CD14-positive monocyte (primary cell): ENCODE results near the gene IDH2. TPM values are rescaled to one million over a fixed set of nuclear protein-coding genes. Genes with fewer than 3 reads are reported as not detected.

Experiments
- DNase-seq, 3 donors: peaks; one replicate each; pipeline ENCODE4 v3.0.0-alpha.2; 2011 to 2022
- H2AFZ ChIP-seq: 2 replicates; pipeline ENCODE4 v1.6.0; 2012; ENCODE audit warnings: mild to moderate bottlenecking, low read depth, low read length, inconsistent platforms; ENCODE audit not compliant: insufficient read depth, poor library complexity, severe bottlenecking
- H3K27ac ChIP-seq, 2 donors: 1 replicate in 1 of 2; 2 replicates in 1 of 2; pipeline ENCODE4 v1.5.1; 2012 to 2013; ENCODE audit warnings: low read length in 2 of 2, control low read depth in 1 of 2, inconsistent platforms in 1 of 2, low read depth in 1 of 2, mild to moderate bottlenecking in 1 of 2
- H3K27me3 ChIP-seq, 2 donors: one replicate each; pipeline versions ENCODE4 v1.6.0 to v1.6.1; 2011 to 2013; ENCODE audit warnings: low read length in 2 of 2; ENCODE audit not compliant: control insufficient read depth in 2 of 2, insufficient read depth in 2 of 2
- H3K36me3 ChIP-seq, 2 donors: replicated peaks in 1 of 2; 1 replicate in 1 of 2; 2 replicates in 1 of 2; pipeline versions ENCODE4 v1.5.1 to v1.6.1; 2012 to 2013; ENCODE audit warnings: low read length in 2 of 2, control low read depth in 1 of 2, inconsistent platforms in 1 of 2, mild to moderate bottlenecking in 1 of 2; ENCODE audit not compliant: insufficient read depth in 2 of 2, control insufficient read depth in 1 of 2
- H3K4me1 ChIP-seq, 2 donors: 1 replicate in 1 of 2; 2 replicates in 1 of 2; pipeline versions ENCODE4 v1.5.1 to v1.6.1; 2012 to 2013; ENCODE audit warnings: low read length in 2 of 2, control low read depth in 1 of 2, inconsistent platforms in 1 of 2, mild to moderate bottlenecking in 1 of 2, moderate library complexity in 1 of 2; ENCODE audit not compliant: insufficient read depth in 2 of 2, control insufficient read depth in 1 of 2
- H3K4me2 ChIP-seq: replicated peaks from 2 replicates; pipeline ENCODE3; 2012; ENCODE audit warnings: low read length, moderate library complexity, mild to moderate bottlenecking; ENCODE audit not compliant: poor library complexity, severe bottlenecking; ENCODE audit errors: extremely low read depth
- H3K4me3 ChIP-seq, 3 experiments: fragments of 200-600 bp in 1 of 3; sonication (generic) in 1 of 3; replicated peaks in 1 of 3; 1 replicate in 2 of 3; 2 replicates in 1 of 3; pipeline ENCODE4 v1.5.1; 2011 to 2013; ENCODE audit warnings: low read length in 3 of 3, mild to moderate bottlenecking in 3 of 3, control low read depth in 2 of 3, low read depth in 2 of 3, inconsistent platforms in 1 of 3, moderate library complexity in 1 of 3
- H3K79me2 ChIP-seq: 2 replicates; pipeline ENCODE4 v1.6.0; 2012; ENCODE audit warnings: mild to moderate bottlenecking, control low read depth, inconsistent platforms, low read length, moderate library complexity; ENCODE audit not compliant: insufficient read depth
- H3K9ac ChIP-seq: 2 replicates; pipeline ENCODE4 v1.6.0; 2017; ENCODE audit warnings: low read length, mild to moderate bottlenecking; ENCODE audit not compliant: insufficient read depth, poor library complexity, severe bottlenecking
- H3K9me3 ChIP-seq, 2 donors: replicated peaks in 1 of 2; 1 replicate in 1 of 2; 2 replicates in 1 of 2; pipeline versions ENCODE4 v1.5.1 to v1.6.1; 2012 to 2013; ENCODE audit warnings: low read length in 2 of 2, control low read depth in 1 of 2; ENCODE audit not compliant: control insufficient read depth in 1 of 2, insufficient read depth in 1 of 2
- H4K20me1 ChIP-seq: 2 replicates; pipeline ENCODE4 v1.6.0; 2012; ENCODE audit warnings: mild to moderate bottlenecking, low read length, control low read depth, moderate library complexity; ENCODE audit not compliant: insufficient read depth
- H3K27ac Mint-ChIP-seq, 7 donors: one replicate each; pipeline ENCODE4 v1.8.0; 2020; ENCODE audit warnings: mild to moderate bottlenecking in 7 of 7, mixed read lengths in 7 of 7, moderate library complexity in 6 of 7, inconsistent platforms in 2 of 7
- H3K27me3 Mint-ChIP-seq, 3 donors: one replicate each; pipeline ENCODE4 v1.8.0; 2021 to 2022; ENCODE audit warnings: low read depth in 3 of 3, mild to moderate bottlenecking in 3 of 3, mixed read lengths in 3 of 3, moderate library complexity in 3 of 3, inconsistent platforms in 1 of 3
- H3K36me3 Mint-ChIP-seq, 2 donors: one replicate each; pipeline ENCODE4 v1.8.0; 2020; ENCODE audit warnings: mixed read lengths in 2 of 2, inconsistent platforms in 1 of 2, mild to moderate bottlenecking in 1 of 2
- H3K4me1 Mint-ChIP-seq: one replicate; pipeline ENCODE4 v1.8.0; 2020; ENCODE audit warnings: mild to moderate bottlenecking, mixed read lengths
- H3K4me3 Mint-ChIP-seq, 2 donors: one replicate each; pipeline ENCODE4 v1.8.0; 2020; ENCODE audit warnings: mild to moderate bottlenecking in 2 of 2, mixed read lengths in 2 of 2, moderate library complexity in 1 of 2
- H3K9me3 Mint-ChIP-seq, 7 donors: one replicate each; pipeline ENCODE4 v1.8.0; 2020 to 2022; ENCODE audit warnings: mixed read lengths in 7 of 7, mild to moderate bottlenecking in 6 of 7, moderate library complexity in 6 of 7, inconsistent platforms in 2 of 7
- WGBS: methylation state at CpG from one replicate; pipeline ENCODE4 v1.1.5; 2013; ENCODE audit warnings: missing lambda C conversion rate; ENCODE audit not compliant: insufficient coverage; 5-methylcytosine and 5-hydroxymethylcytosine counted together
- intact Hi-C, 2 donors: fragments of 100-400 bp; cut with micrococcal nuclease; formaldehyde crosslinking; loops; one replicate each; pipeline versions ENCODE4 v1.15.0 to v1.15.1; 2023
- polyA plus RNA-seq, 3 donors: library from polyadenylated mRNA; depleted of rRNA in 1 of 3; unstranded in 2 of 3; stranded (reverse) in 1 of 3; fragments of 300-500 nt in 2 of 3; fragments of >200 nt in 1 of 3; fragmentation: Illumina TruSeq in 2 of 3; gene quantifications; 1 replicate in 2 of 3; 2 replicates in 1 of 3; pipeline ENCODE4 v1.2.3, GENCODE V29; 2012 to 2021
- TF ChIP-seq, protein P1 (sequence below): fragments of 200-600 bp; IDR thresholded peaks from one replicate; pipeline ENCODE4 v1.8.0; 2022; ENCODE audit warnings: antibody characterized with exemption, mild to moderate bottlenecking

The IDH2 gene
- polyA plus RNA-seq, 3 donors = 40.6 to 115 (median 82.2) TPM

DNA sequence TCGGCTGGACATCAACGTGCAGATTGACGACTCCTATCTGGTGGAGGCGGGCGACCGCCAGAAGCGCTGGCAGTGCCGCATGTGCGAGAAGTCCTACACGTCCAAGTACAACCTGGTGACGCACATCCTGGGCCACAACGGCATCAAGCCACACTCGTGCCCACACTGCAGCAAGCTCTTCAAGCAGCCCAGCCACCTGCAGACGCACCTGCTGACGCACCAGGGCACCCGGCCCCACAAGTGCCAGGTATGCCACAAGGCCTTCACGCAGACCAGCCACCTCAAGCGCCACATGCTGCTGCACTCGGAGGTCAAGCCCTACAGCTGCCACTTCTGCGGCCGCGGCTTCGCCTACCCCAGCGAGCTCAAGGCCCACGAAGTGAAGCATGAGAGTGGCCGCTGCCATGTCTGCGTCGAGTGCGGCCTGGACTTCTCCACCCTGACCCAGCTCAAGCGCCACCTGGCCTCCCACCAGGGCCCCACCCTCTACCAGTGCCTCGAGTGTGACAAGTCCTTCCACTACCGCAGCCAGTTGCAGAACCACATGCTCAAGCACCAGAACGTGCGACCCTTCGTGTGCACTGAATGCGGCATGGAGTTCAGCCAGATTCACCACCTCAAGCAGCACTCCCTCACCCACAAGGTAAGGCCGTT lies 34.2 kb downstream of the IDH2 start:
- 96% methylated on average over 37 of the region's 37 CpGs for WGBS
- no peak overlapping the region for H3K4me3 Mint-ChIP-seq
- no peak overlapping the region for H3K4me3 ChIP-seq
- H3K27me3 Mint-ChIP-seq = no peaks in the 10 kb centered on the region
- peaks cover 83% of the 10 kb centered on the region for H3K79me2 ChIP-seq
- peaks cover 38 to 51% of the 10 kb centered on the region in 2 donors for H3K36me3 Mint-ChIP-seq
- H4K20me1 ChIP-seq = peaks cover 3% of the 10 kb centered on the region
- no peak overlapping the region for H3K4me2 ChIP-seq
- TF ChIP-seq, protein P1, sequence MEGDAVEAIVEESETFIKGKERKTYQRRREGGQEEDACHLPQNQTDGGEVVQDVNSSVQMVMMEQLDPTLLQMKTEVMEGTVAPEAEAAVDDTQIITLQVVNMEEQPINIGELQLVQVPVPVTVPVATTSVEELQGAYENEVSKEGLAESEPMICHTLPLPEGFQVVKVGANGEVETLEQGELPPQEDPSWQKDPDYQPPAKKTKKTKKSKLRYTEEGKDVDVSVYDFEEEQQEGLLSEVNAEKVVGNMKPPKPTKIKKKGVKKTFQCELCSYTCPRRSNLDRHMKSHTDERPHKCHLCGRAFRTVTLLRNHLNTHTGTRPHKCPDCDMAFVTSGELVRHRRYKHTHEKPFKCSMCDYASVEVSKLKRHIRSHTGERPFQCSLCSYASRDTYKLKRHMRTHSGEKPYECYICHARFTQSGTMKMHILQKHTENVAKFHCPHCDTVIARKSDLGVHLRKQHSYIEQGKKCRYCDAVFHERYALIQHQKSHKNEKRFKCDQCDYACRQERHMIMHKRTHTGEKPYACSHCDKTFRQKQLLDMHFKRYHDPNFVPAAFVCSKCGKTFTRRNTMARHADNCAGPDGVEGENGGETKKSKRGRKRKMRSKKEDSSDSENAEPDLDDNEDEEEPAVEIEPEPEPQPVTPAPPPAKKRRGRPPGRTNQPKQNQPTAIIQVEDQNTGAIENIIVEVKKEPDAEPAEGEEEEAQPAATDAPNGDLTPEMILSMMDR = no peak
- no peak overlapping the region for H3K9ac ChIP-seq
- DNase-seq = no peak
- H3K27me3 ChIP-seq = no peaks in the 10 kb centered on the region
- peak overlapping the region in 3 of 7 donors; percentile 30 to 63 (median 42) for H3K27ac Mint-ChIP-seq
- H3K9me3 Mint-ChIP-seq = no peaks in the 10 kb centered on the region
- H3K36me3 ChIP-seq = peaks cover 30 to 48% of the 10 kb centered on the region in 2 donors
- H3K27ac ChIP-seq = peak overlapping the region in 1 of 2 donors; percentile 45
- no peaks in the 10 kb centered on the region for H3K9me3 ChIP-seq
- H3K4me1 Mint-ChIP-seq = peaks cover 59% of the 10 kb centered on the region
- peaks cover 61 to 76% of the 10 kb centered on the region in 2 donors for H3K4me1 ChIP-seq
- no peak overlapping the region for H2AFZ ChIP-seq
- intact Hi-C loops = loop anchor here in 1 of 2 donors (5.0 kb wide), 1 partner anchor 61 kb away; no protein-coding TSS in a partner anchor

DNA sequence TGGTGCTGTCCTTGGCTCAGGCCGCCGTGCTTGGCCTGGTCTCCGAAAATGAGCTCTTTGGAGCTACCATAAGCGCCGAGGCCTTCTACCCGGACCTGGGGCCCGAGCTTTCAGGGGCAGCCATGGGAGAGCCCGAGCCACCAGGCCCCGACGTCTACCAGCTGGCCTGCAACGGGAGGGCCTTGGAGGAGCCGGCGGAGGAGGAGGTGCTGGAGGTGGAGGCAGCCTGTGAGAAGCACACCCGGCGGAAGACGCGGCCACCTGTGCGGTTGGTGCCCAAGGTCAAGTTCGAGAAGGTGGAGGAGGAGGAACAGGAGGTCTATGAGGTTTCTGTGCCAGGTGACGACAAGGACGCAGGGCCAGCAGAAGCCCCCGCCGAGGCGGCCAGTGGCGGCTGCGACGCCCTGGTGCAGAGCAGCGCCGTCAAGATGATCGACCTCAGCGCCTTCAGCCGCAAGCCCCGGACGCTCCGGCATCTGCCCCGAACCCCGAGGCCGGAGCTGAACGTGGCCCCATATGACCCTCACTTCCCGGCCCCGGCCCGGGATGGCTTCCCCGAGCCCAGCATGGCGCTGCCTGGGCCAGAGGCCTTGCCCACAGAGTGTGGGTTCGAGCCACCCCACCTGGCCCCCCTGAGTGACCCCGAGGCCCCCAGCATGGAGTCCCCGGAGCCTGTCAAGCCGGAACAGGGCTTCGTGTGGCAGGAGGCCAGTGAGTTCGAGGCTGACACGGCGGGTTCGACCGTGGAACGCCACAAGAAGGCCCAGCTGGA lies 34.9 kb downstream of the IDH2 start:
- no peaks in the 10 kb centered on the region for H3K27me3 Mint-ChIP-seq
- no peak overlapping the region for H2AFZ ChIP-seq
- peaks cover 83% of the 10 kb centered on the region for H3K79me2 ChIP-seq
- H3K27ac Mint-ChIP-seq = peak overlapping the region in 4 of 7 donors; percentile 8 to 88 (median 76)
- H3K36me3 ChIP-seq = peaks cover 24 to 41% of the 10 kb centered on the region in 2 donors
- H3K27me3 ChIP-seq = no peaks in the 10 kb centered on the region
- TF ChIP-seq, protein P1 = no peak
- no peak for DNase-seq
- no peaks in the 10 kb centered on the region for H4K20me1 ChIP-seq
- H3K9me3 ChIP-seq = no peaks in the 10 kb centered on the region
- H3K9ac ChIP-seq = no peak overlapping the region
- WGBS = 98% methylated on average over 55 of the region's 55 CpGs
- peaks cover 68 to 83% of the 10 kb centered on the region in 2 donors for H3K4me1 ChIP-seq
- no peak overlapping the region for H3K4me2 ChIP-seq
- intact Hi-C loops = loop anchor here in 1 of 2 donors (5.0 kb wide), 1 partner anchor 60 kb away; no protein-coding TSS in a partner anchor
- H3K9me3 Mint-ChIP-seq = no peaks in the 10 kb centered on the region
- no peak overlapping the region for H3K4me3 ChIP-seq
- no peak overlapping the region for H3K4me3 Mint-ChIP-seq
- H3K27ac ChIP-seq = peak overlapping the region in 1 of 2 donors; percentile 63
- peaks cover 31 to 49% of the 10 kb centered on the region in 2 donors for H3K36me3 Mint-ChIP-seq
- peaks cover 66% of the 10 kb centered on the region for H3K4me1 Mint-ChIP-seq
